Measurements from ENCODE around the gene TNFAIP8.

The TNFAIP8 gene

DNA sequence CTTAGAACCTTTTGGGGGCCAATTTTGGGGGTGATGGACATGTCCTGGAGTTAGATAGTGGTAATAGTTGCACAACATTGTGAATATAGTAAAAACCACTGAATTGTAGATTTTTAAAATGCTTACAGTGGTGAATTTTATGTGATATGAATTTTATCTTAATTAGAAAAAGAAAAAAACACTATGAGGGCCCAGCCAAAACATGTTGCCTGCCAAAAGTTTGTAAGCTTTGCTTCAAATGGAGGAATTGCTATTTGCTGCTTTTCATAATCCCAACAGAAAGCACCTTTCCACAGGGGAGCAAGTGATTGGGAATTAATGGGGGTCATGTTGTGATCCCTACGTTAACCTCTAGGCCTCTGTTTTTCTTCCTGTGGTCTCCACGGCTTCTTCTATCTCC lies 19.1 kb downstream of the TNFAIP8 start:
- no peak for DNase-seq

- DNase-seq, result no peak
Measured at GRCh38 chr5:119377066-119377465, 21.2 kb downstream of the TNFAIP8 start.

GRCh38 chr5:119378075-119378700 lies 22.4 kb downstream of the TNFAIP8 start:
- DNase-seq, result no peak

DNA sequence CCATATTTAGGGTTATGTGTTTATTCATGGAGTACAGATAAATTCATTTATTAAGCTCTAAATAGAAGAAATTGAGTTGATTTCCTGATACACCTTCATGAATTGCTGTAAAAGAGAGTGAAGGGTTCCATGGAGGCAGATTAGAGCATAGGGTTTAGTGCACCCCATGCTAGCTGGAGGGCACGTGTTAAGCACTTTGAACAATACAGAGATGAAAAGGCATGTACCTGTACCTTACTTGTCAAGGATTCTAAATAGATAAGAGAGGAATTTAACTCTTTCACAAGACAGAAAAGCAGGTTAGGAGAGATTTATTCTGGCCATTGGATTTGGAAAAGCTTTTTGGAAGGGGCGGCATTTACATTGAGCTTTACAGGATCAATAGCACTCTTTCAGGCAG lies 23.3 kb downstream of the TNFAIP8 start:
- DNase-seq, result no peak

DNA sequence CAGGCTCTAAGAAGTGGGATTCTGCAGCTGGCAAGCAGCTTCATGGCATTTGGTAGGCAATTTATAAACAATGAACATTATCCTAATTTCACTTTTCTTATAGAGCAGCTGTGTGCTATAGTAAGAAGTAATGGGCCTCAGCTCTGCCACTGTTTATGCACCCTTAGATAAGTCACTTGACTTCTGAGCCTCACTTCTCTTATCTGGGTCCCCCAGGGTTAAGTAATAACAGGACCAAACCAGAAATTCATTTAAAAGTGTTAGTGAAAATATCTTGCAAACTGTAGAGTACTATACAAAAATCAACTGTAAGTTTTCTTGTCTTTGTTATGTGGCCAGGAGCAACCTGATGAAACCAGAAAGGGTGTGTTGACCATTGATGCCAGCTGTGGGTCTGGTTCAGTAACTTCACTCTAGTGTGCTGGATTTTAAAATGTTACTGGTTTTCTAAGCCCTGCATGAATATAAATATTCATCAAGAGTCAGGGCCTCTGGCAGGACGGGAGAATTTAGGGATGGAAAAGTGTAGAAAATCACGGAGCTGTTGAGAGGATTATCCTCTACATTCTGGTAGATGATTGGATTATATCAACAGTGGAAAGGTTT lies 24.2 kb downstream of the TNFAIP8 start:
- DNase-seq, result no peak

DNA sequence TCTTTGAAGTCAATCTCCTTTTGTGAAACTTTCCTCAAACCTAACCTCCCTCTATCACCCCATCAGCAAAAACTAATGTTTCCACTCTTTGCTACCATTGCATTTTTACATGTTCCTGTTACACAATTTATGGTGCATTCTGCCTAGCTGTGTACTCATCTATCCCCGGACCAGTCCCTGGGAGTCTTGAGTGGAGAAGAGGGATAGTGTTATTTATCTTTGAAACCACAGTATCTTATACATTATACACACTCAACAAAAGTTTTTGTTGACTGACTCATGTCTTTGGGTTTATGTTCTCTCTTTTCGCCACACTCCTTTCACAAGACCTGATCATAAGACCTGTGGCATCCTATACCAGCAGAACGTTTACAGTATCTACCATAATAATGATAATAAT lies 26.4 kb downstream of the TNFAIP8 start:
- no peak for DNase-seq

- no peak for DNase-seq
Measured at GRCh38 chr5:119383008-119383407, 27.2 kb downstream of the TNFAIP8 start.

DNA sequence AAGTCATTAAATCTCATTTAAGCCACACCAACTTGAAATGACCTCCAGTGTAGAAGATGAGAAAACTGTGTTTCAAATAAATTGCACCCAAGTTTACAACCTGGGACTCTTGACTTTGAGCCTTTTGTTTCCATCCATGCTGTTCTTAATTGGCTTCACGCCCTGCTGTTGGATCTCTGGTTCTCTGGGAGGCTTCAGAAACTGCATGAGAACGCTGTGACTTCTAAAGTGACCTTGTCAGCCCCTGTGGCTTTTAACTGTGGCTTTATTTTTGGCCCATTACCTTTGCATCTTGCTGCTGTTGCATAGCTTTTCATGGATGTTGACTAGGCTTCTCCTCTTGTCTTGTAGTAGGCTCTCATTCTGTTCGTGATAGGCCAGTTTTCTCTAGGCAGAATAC lies 29.3 kb downstream of the TNFAIP8 start:
- DNase-seq, result no peak

DNA sequence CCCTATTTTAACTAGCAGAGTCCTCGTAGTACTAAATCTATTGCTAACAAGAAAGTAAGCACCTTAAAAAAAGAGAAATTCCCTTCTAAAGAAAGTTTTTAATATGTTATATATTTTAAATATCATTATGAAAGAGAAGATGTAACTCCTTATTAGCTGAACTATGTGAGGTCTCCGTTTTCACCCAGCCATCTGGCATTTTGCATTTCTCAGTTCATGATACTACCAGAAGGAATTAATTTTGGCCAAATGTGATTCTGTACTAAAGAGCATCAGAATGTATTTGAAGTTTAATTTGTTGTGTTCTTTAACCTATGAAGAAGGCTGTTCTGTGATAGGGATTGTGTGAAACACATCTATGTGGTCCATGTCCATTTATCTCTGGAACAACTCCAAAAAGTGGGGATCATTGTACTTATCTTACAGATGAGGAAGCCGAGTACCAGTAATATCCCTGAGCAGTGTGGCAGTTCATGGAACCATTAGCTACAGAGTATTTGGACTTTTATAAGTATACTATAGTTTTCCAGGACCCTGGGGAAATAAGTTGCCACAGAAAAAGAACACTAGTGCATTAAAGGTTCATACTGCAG lies 29.8 kb downstream of the TNFAIP8 start:
- DNase-seq, result no peak

DNA sequence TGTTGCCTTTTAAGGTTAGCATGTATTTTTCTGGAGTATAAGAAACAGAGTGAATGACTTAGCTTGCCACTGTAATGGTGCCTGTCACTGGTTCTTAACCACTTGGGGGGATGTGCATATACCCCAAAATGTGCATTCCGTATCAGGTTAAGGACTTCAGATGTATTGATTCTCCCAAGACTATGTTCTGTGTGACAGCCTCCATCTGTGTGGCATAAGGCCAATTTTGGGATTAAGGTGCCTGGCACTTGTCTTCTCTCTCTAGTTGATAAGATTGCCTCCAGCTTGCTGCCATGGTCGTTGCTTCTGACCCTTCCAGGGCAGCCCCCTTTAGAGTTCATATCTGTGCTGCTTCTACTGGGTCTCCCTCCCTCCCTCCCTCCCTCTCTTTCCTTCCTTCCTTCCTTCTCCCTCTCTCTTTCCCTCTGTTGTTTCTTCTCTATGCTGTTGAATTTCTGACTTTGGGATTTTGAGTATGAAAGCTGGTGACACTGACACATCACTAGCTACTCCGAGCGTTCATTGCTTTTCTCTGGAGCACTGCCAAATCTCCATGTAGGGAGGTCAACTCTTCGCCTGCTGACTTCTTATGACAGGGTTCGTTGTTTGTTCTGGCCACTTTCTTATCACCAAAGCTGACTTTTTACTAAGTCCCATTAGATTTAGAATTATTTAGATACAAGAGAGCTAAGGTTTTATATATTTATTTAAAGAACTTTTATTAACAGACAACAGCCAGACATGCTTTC lies 31.0 kb downstream of the TNFAIP8 start:
- no peak for DNase-seq

DNA sequence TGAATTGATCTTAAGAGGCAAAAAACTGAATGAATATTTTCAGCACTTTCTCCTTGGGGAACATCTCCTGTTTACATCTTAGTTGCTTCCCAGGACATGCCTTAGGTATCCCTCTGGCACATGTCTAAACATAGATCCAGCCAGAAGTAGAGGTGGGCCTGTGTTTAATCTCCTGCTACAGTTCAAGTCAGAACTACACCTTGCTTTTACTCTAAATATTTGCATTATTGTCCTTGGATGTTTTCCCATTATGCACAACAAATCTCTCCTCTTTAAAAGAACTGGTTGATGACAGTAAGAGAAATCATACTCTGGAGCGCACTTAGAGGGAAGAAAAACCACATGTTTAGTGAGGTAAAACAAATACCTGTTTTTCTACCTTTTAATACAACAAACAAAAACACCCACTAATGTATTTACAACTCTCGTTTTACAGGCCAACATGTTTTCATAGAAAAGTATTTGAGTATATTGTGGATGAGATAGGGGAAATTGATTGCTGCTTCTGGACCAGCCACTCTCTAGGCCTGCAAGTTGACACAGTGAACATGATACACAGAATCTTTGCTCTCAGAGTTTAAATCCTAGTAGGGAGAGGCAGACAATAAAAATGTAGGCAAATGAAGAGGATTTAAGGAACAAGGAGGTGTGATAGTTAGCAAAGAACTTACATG lies 32.3 kb downstream of the TNFAIP8 start:
- DNase-seq, result no peak

GRCh38 chr5:119388619-119389190 lies 32.9 kb downstream of the TNFAIP8 start:
- no peak for DNase-seq

DNA sequence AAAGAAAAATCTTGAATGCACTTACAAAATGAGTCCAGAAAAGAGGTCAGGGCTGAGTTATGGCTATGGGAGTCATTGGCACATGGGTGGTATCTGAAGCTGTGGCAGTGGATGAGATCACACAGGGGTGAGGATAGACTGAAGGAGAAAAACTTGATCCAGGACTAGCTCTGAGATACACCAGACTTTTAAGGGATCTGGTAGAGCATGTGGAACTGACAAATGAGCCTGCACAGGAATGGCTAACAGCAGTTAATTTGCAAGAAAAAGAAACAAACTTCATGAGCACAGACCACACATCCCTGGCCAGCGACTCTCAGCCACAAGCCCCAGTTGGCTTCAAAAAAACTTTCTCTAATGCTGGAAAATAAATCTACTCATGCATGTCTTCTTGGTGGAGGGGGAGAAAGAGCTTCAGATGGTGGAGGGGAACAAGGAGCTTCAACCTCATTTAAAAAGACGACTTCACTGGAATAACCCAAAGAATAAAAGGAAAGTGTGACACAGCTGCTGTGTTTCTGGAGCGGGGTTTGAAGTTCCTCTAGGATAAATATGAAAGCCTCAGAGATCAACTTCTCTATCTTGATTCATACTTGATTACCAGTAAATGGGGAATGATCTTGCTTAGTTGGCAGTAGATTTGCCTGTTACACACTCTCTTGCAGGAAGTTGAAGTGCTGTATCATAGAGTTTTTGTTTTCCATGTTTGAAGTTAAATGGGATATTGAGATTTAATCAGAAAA lies 33.6 kb downstream of the TNFAIP8 start:
- DNase-seq, result no peak

GRCh38 chr5:119390404-119390803 lies 34.6 kb downstream of the TNFAIP8 start:
- no peak for DNase-seq

DNA sequence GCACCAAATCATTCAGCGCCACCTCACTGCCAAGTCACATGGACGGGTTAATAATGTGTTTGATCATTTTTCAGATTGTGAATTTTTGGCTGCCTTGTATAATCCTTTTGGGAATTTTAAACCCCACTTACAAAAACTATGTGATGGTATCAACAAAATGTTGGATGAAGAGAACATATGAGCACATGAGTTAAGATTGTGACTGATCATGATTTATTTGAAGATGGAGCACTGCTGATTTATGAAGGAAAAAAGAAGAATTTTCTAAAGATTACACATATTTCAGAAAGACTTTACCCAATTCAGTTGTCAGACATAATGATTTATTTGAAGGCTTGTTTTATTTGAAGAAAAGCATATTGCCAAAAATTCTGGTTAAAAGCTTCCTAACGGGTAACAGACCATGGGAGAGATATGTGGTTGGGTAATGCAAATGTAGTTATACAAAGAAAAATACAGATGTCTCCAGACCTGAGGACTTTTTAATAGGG lies 37.4 kb downstream of the TNFAIP8 start:
- no peak for DNase-seq

- no peak for DNase-seq
Measured at GRCh38 chr5:119393746-119394145, 37.9 kb downstream of the TNFAIP8 start.

- DNase-seq, result no peak
Measured at GRCh38 chr5:119395080-119395836, 39.4 kb downstream of the TNFAIP8 start.

GRCh38 chr5:119396030-119396664 lies 40.3 kb downstream of the TNFAIP8 start:
- DNase-seq, result no peak

DNA sequence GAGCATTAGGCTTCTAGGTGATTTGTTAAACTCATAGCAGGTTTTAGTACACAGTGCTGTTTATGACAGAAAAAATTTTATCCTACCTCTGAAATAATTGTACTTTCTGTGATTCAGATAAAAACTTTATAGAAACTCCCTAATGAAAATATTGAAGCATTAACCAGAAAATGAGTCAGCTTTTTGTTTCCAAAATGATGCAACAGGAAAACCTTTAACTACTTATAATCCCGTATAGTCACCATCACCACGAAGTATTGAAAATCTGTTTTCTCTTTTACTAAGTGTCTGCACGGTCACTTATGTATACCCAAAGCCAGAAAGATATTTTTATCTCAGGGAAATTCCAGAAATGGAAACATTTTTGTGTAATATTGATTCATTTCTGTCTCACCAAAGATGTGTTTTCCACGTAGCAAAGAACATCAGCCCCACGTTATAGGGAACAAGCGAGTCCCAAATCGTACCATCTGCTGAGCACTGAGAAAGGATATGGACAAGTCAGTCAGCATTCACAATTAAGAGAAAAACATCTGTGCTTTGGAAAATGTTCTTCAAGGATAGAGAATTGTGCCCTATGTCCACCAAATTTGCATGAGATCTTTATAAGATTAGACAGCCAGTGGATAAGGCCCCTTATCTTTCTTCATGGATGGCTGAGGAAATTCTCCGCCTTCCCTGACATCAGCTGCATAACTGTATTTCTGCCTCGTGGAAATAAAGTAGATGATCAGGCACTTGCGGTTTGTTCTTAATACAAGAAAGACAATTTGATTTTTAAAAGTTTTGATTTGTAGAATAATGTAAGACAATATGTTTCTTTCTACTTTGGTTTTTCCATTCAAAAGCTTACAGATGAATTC lies 41.9 kb downstream of the TNFAIP8 start:
- no peak for DNase-seq

Data from femur (tissue), 1 donor.